Fibroblast of lung (primary cell): ENCODE results near the gene TGFB1. TPM values are rescaled to one million over a fixed set of nuclear protein-coding genes. Genes with fewer than 3 reads are reported as not detected.
"Not testable (repeated sequence)": the region's sequence is repeated elsewhere in the genome, so short reads cannot be mapped to it uniquely, and the experiment has no call there.

ENCODE experiments used
- DNase-seq, 2 donors: peaks; one replicate each; pipeline versions ENCODE4 v3.0.0 to v3.0.0-alpha.2; 2010; ENCODE audit warnings: low read depth in 2 of 2
- H2AFZ ChIP-seq: 2 replicates; pipeline ENCODE4 v1.5.1; 2012; ENCODE audit warnings: low read length, control low read depth, inconsistent platforms
- H3K27ac ChIP-seq: 2 replicates; pipeline ENCODE4 v1.5.1; 2011; ENCODE audit warnings: low read length, control low read depth; ENCODE audit not compliant: insufficient read depth
- H3K27me3 ChIP-seq: 2 replicates; pipeline ENCODE4 v1.5.1; 2011; ENCODE audit warnings: mild to moderate bottlenecking, low read length; ENCODE audit not compliant: control insufficient read depth, insufficient read depth
- H3K36me3 ChIP-seq: 2 replicates; pipeline ENCODE4 v1.5.1; 2011; ENCODE audit warnings: low read length; ENCODE audit not compliant: control insufficient read depth, insufficient read depth
- H3K4me1 ChIP-seq: 2 replicates; pipeline ENCODE4 v1.5.1; 2011; ENCODE audit warnings: low read length; ENCODE audit not compliant: control insufficient read depth, insufficient read depth; ENCODE audit errors: extremely low read depth
- H3K4me2 ChIP-seq: 2 replicates; pipeline ENCODE4 v1.5.1; 2011; ENCODE audit warnings: low read length, control low read depth; ENCODE audit not compliant: insufficient read depth; ENCODE audit errors: extremely low read depth
- H3K4me3 ChIP-seq, 4 experiments: fragments of 200-600 bp in 1 of 4; sonication (generic) in 1 of 4; replicated peaks in 1 of 4; 2 replicates each; pipeline ENCODE4 v1.5.1; 2011 to 2016; ENCODE audit warnings: low read length in 4 of 4, low read depth in 3 of 4, mild to moderate bottlenecking in 3 of 4, control low read depth in 2 of 4, inconsistent platforms in 1 of 4, mixed read lengths in 1 of 4; ENCODE audit not compliant: insufficient read depth in 1 of 4; ENCODE audit errors: control extremely low read depth in 1 of 4
- H3K79me2 ChIP-seq: 2 replicates; pipeline ENCODE4 v1.5.1; 2012; ENCODE audit warnings: mild to moderate bottlenecking, low read length, inconsistent platforms; ENCODE audit not compliant: control insufficient read depth, insufficient read depth
- H3K9ac ChIP-seq: 2 replicates; pipeline ENCODE4 v1.5.1; 2011; ENCODE audit warnings: mild to moderate bottlenecking, low read length, control low read depth; ENCODE audit not compliant: insufficient read depth
- H3K9me3 ChIP-seq: 2 replicates; pipeline ENCODE4 v1.5.1; 2012; ENCODE audit warnings: low read depth, low read length; ENCODE audit not compliant: control insufficient read depth, insufficient read depth
- H4K20me1 ChIP-seq: 2 replicates; pipeline ENCODE4 v1.5.1; 2011; ENCODE audit warnings: low read length; ENCODE audit not compliant: control insufficient read depth, insufficient read depth; ENCODE audit errors: extremely low read depth
- CTCF ChIP-seq, 2 donors: IDR thresholded peaks in 1 of 2; conservative IDR thresholded peaks in 1 of 2; 1 replicate in 1 of 2; 2 replicates in 1 of 2; pipeline ENCODE4 v1.5.1; 2011 to 2012; ENCODE audit warnings: low read length in 2 of 2, control low read depth in 1 of 2, inconsistent platforms in 1 of 2, low read depth in 1 of 2, mild to moderate bottlenecking in 1 of 2
- EZH2 ChIP-seq: IDR thresholded peaks from 2 replicates; pipeline ENCODE4 v1.5.1; 2012; ENCODE audit warnings: low read length, control low read depth, mild to moderate bottlenecking; ENCODE audit errors: missing control alignments
- polyA plus RNA-seq, 2 donors: library from polyadenylated mRNA; depleted of rRNA in 1 of 2; stranded (reverse) in 1 of 2; unstranded in 1 of 2; fragments of >200 nt; gene quantifications; 2 replicates each; pipeline ENCODE4 v1.2.1, GENCODE V29; 2011 to 2012; ENCODE audit warnings: missing spikeins in 1 of 2
- total RNA-seq: library from RNA; depleted of rRNA; stranded (reverse); fragments of >200 nt; gene quantifications from 2 replicates; pipeline ENCODE4 v1.2.1, GENCODE V29; 2014

Gene TGFB1
- total and polyA plus RNA-seq, 2 donors (not counting 1 experiment from before 2014, with no cell fraction given): 4.2 to 14.4 TPM

GRCh38 chr19:41372501-41372900 is 18.8 kb upstream of the TGFB1 start:
- TF ChIP-seq EZH2 (no peak), CTCF (conservative IDR thresholded peaks at IDR 0.05 in 1 of 2, IDR thresholded peaks at IDR 0.05 in 1 of 2; ENCODE audit: low read depth in 1 of 2, low read length in 2 of 2) (no peak)
- no peaks in the 10 kb centered on the region for H3K27me3 ChIP-seq
- H3K4me2 ChIP-seq: no peak overlapping the region
- H3K9me3 ChIP-seq: no peaks in the 10 kb centered on the region
- DNase-seq: no peak
- no peaks in the 10 kb centered on the region for H4K20me1 ChIP-seq
- H3K9ac ChIP-seq: no peak overlapping the region
- no peak overlapping the region for H2AFZ ChIP-seq
- H3K27ac ChIP-seq: no peak overlapping the region
- H3K79me2 ChIP-seq: peaks cover 2% of the 10 kb centered on the region
- H3K36me3 ChIP-seq: no peaks in the 10 kb centered on the region
- H3K4me3 ChIP-seq: no peak overlapping the region
- H3K4me1 ChIP-seq: peaks cover 21% of the 10 kb centered on the region

DNA sequence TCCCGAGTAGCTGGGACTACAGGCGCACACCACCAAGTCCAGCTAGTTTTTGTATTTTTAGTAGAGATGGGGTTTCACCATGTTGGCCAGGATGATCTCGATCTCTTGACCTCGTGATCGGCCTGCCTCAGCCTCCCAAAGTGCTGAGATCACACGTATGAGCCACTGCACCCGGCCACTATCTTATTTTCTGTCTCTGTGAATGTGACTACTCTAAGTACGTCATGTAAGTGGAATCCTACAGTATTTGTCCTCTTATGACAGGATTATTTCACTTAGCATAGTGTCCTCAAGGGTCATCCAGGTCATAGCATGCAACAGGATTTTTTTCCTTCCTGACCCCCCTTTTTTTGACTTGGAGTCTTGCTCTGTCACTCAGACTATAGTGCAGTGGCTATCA is 17.8 kb upstream of the TGFB1 start:
- Histone ChIP-seq H3K9me3 (no peaks in the 10 kb centered on the region), H3K79me2 (peaks cover 4% of the 10 kb centered on the region), H3K36me3 (no peaks in the 10 kb centered on the region), H3K4me1 (peaks cover 16% of the 10 kb centered on the region), H3K27ac (no peak overlapping the region), H3K4me2 (no peak overlapping the region), H3K9ac (no peak overlapping the region), H4K20me1 (no peaks in the 10 kb centered on the region), H2AFZ (no peak overlapping the region), H3K4me3 (no peak overlapping the region), H3K27me3 (no peaks in the 10 kb centered on the region)
- no peak for DNase-seq
- TF ChIP-seq CTCF (conservative IDR thresholded peaks at IDR 0.05 in 1 of 2, IDR thresholded peaks at IDR 0.05 in 1 of 2; ENCODE audit: low read depth in 1 of 2, low read length in 2 of 2) (no peak), EZH2 (no peak)

GRCh38 chr19:41371119-41371518 is 17.4 kb upstream of the TGFB1 start:
- not testable (repeated sequence) for H3K27ac ChIP-seq, H3K36me3 ChIP-seq, H3K9ac ChIP-seq, H3K4me3 ChIP-seq, H3K4me2 ChIP-seq, H3K9me3 ChIP-seq, H4K20me1 ChIP-seq, H2AFZ ChIP-seq, H3K27me3 ChIP-seq, H3K79me2 ChIP-seq, DNase-seq
- H3K4me1 ChIP-seq: peaks cover 16% of the 10 kb centered on the region
